Nephron (organoid): ENCODE measurements around the gene TANC2.

Source experiments
- H3K27ac Mint-ChIP-seq, 3 experiments: 2 replicates each; pipeline ENCODE4 v1.8.0; 2020; ENCODE audit warnings: mixed read lengths in 3 of 3, mild to moderate bottlenecking in 2 of 3, moderate library complexity in 1 of 3
- H3K27me3 Mint-ChIP-seq: 2 replicates; pipeline ENCODE4 v1.8.0; 2021; ENCODE audit warnings: low read depth, mild to moderate bottlenecking, moderate library complexity, mixed read lengths
- H3K36me3 Mint-ChIP-seq: 2 replicates; pipeline ENCODE4 v1.8.0; 2020; ENCODE audit warnings: low read depth, mixed read lengths
- H3K4me1 Mint-ChIP-seq: 2 replicates; pipeline ENCODE4 v1.8.0; 2020; ENCODE audit warnings: mixed read lengths
- H3K4me3 Mint-ChIP-seq, 3 experiments: 2 replicates each; pipeline ENCODE4 v1.8.0; 2020; ENCODE audit warnings: mild to moderate bottlenecking in 3 of 3, mixed read lengths in 3 of 3, moderate library complexity in 2 of 3
- H3K9me3 Mint-ChIP-seq: 2 replicates; pipeline ENCODE4 v1.8.0; 2020; ENCODE audit warnings: mixed read lengths
- TF ChIP-seq, protein P1 (sequence below), 3 experiments: fragments of 200-600 bp; sonication (generic); IDR thresholded peaks; one replicate each; pipeline ENCODE4 v1.5.0; 2021; ENCODE audit warnings: antibody characterized with exemption in 3 of 3; ENCODE audit not compliant: unreplicated experiment in 3 of 3

TANC2 gene

DNA sequence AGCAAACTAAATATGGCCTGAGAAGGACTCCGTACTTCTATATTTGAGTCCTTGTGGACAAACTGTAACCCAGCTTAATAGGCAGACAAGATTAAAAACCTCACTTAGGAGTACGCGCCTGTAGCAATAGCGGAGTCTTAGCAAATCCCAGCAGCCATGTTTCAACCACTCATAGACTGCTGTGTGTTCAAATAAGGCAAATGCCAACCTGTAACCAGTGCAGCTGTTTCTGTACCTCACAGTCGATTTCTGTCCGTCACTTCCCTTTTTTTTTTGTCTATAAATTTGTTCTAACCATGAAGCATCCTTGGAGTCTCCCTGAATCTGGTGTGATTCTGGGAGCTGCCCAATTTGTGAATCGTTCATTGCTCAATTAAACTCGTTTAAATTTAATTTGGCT, 30.2 kb downstream of the TANC2 start:
- H3K36me3 Mint-ChIP-seq, result no peaks in the 10 kb centered on the region
- no peak overlapping the region for H3K27ac Mint-ChIP-seq
- H3K9me3 Mint-ChIP-seq, result peaks cover 6% of the 10 kb centered on the region

DNA sequence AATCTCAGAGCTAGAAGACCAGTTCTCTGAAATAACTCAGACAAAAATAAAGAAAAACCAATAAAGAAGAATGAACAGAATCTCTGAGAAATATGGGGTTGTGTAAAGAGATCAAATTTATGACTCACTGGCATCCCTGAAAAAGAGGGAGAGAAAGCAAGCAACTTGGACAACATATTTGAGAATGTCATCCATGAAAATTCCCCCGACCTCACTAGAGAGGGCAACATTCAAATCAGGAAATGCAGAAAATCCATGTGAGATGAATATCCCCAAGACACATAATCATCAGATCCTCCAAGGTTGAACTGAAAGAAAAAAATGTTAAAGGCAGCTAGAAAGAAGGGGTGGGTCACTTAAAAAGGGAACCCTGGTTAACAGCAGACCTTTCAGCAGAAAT, 32.1 kb downstream of the TANC2 start:
- Mint-ChIP-seq H3K4me3 (no peak overlapping the region), H3K27me3 (peaks cover 4% of the 10 kb centered on the region), H3K9me3 (peaks cover 6% of the 10 kb centered on the region), H3K27ac (no peak overlapping the region), H3K4me1 (no peaks in the 10 kb centered on the region), H3K36me3 (peaks cover 3% of the 10 kb centered on the region)
- TF ChIP-seq, protein P1, sequence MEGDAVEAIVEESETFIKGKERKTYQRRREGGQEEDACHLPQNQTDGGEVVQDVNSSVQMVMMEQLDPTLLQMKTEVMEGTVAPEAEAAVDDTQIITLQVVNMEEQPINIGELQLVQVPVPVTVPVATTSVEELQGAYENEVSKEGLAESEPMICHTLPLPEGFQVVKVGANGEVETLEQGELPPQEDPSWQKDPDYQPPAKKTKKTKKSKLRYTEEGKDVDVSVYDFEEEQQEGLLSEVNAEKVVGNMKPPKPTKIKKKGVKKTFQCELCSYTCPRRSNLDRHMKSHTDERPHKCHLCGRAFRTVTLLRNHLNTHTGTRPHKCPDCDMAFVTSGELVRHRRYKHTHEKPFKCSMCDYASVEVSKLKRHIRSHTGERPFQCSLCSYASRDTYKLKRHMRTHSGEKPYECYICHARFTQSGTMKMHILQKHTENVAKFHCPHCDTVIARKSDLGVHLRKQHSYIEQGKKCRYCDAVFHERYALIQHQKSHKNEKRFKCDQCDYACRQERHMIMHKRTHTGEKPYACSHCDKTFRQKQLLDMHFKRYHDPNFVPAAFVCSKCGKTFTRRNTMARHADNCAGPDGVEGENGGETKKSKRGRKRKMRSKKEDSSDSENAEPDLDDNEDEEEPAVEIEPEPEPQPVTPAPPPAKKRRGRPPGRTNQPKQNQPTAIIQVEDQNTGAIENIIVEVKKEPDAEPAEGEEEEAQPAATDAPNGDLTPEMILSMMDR (IDR thresholded peaks at IDR 0.05; ENCODE audit: unreplicated experiment in 3 of 3), result no peak

More for the DNA sequence above, 30.2 kb downstream of the TANC2 start:
- Mint-ChIP-seq H3K4me1 (no peaks in the 10 kb centered on the region), H3K27me3 (peaks cover 4% of the 10 kb centered on the region), H3K4me3 (no peak overlapping the region)
- TF ChIP-seq, protein P1 (IDR thresholded peaks at IDR 0.05; ENCODE audit: unreplicated experiment in 3 of 3), result no peak

DNA sequence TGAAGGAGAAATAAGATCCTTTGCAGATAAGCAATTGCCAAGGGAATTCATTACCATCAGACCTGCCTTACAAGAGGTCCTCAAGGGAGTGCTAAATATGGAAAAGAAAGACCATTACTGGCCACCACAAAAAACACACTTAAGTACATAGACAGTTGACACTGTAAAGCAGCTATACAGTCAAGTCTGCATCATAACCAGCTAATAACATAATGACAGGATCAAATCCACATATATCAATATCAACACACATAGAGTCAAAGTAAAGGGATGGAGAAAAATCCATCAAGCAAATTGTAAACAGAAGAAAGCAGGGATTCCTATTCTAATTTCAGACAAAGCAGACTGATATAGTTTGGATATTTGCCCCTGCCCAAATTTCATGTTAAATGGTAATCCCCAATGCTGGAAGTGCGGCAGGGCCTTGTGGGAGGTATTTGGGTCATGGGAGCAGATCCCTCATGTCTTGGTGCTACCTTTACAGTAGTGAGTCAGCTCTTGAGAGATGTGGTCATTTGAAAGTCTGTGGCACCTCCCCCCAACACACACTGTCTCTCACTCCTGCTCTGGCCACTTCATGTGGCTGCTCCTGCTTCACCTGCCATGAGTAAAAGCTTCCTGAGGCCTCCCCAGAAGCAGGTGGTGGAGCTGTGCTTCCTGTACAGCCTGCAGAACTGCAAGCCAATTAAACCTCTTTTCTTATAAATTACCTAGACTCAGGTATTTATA, 32.8 kb downstream of the TANC2 start:
- TF ChIP-seq, protein P1 (IDR thresholded peaks at IDR 0.05; ENCODE audit: unreplicated experiment in 3 of 3), result no peak
- H3K9me3 Mint-ChIP-seq, result peaks cover 6% of the 10 kb centered on the region
- no peak overlapping the region for H3K4me3 Mint-ChIP-seq
- no peaks in the 10 kb centered on the region for H3K4me1 Mint-ChIP-seq
- peaks cover 3% of the 10 kb centered on the region for H3K36me3 Mint-ChIP-seq
- peaks cover 4% of the 10 kb centered on the region for H3K27me3 Mint-ChIP-seq
- H3K27ac Mint-ChIP-seq, result no peak overlapping the region

DNA sequence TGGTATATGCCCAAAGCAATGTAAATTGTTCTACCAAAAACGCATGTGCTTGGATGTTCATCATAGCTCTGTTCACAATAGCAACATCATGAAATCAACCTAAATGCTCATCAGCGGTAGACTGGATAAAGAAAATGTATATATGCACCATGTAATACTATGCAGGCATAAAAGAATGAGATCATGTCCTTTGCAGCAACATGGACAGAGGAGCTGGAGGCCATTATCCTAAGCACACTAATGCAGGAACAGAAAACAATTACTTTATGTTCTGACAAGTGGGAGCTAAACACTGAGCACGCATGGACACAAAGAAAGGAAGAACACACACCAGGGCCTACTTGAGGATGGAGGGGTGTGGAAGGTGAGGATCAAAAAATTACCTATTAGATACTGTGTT, 33.7 kb downstream of the TANC2 start:
- Mint-ChIP-seq H3K36me3 (peaks cover 3% of the 10 kb centered on the region), H3K4me1 (no peaks in the 10 kb centered on the region), H3K9me3 (peaks cover 6% of the 10 kb centered on the region), H3K27me3 (peaks cover 4% of the 10 kb centered on the region), H3K4me3 (no peak overlapping the region), H3K27ac (no peak overlapping the region)
- TF ChIP-seq, protein P1 (IDR thresholded peaks at IDR 0.05; ENCODE audit: unreplicated experiment in 3 of 3), result no peak

DNA sequence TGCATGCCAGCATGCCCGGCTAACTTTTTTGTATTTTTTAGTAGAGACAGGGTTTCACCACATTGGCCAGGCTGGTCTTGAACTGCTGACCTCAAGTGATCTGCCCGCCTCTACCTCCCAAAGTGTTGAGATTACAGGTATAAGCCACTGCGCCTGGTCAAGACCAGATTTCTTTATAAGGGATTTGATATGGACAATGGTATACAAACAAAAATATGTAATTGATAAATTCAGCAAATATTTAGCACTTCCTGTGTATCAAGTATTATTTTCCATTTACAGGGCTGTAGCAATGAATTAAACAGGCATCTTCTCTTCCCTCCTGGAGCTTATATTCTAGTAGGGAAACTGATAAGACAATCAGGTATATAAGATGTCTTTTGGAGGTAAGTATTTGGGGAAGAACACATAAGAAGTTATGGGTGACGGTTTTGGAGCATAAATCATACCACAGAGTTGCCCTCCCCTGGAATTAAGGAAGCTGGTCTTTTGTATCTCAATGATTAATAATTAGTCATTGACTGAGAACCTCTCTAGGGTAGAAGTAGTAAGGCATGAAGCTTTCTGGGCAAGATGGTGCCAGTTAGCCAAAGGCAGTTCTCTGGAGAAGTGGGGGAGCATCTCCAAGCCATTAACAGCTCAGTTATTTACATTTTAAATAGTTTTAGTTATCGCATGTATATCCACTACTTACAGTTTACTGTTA, 35.8 kb downstream of the TANC2 start:
- Mint-ChIP-seq H3K27me3 (peaks cover 4% of the 10 kb centered on the region), H3K4me1 (no peaks in the 10 kb centered on the region), H3K9me3 (peaks cover 6% of the 10 kb centered on the region), H3K27ac (no peak overlapping the region), H3K36me3 (peaks cover 3% of the 10 kb centered on the region), H3K4me3 (no peak overlapping the region)
- TF ChIP-seq, protein P1 (IDR thresholded peaks at IDR 0.05; ENCODE audit: unreplicated experiment in 3 of 3), result no peak
